HepG2 (cell line): ENCODE results near the gene CHD9. TPM values are rescaled to one million over a fixed set of nuclear protein-coding genes. Genes with fewer than 3 reads are reported as not detected.
A peak's percentile ranks its signal among the peaks of the same experiment; 100 is the strongest.

ENCODE experiments used
- ATAC-seq: fragments of 200-7000 bp; cut with Tn5 transposase; 3 replicates; pipeline ENCODE4 v1.9.1; 2020; ENCODE audit warnings: mild to moderate bottlenecking, moderate library complexity
- BruUV-seq: library from RNA; stranded (reverse); fragments of 400-500 nt; replicated peaks from 2 replicates; lab custom pipeline; 2021; lab: Mats Ljungman, UMichigan
- CTCF ChIA-PET: fragments of 300-600 bp; formaldehyde crosslinking; extraction: SDS; loops from one replicate; lab custom pipeline; 2021; ENCODE audit warnings: low total read pairs, inconsistent platforms, low intra/inter-chr PET ratio; lab: Yijun Ruan, JAX
- POLR2A ChIA-PET: fragments of 350-600 bp; sonication (Branson Sonifier 250); formaldehyde crosslinking; loops from one replicate; lab custom pipeline; 2020; ENCODE audit warnings: antibody characterized with exemption, inconsistent platforms; lab: Yijun Ruan, JAX
- DNase-seq: peaks from one replicate; pipeline ENCODE4 v3.0.0-alpha.2; 2015; ENCODE audit warnings: low spot score
- FAIRE-seq: peaks from 3 replicates; lab custom pipeline; 2011; peaks lifted over from hg19 to GRCh38; lab: Jason Lieb, UNC
- H2AFZ ChIP-seq: one replicate; pipeline ENCODE4 v1.6.1; 2011; ENCODE audit warnings: low read length, inconsistent platforms
- H3K27ac ChIP-seq: fragments of 300-600 bp; 3 replicates; pipeline ENCODE4 v1.8.0; 2011; ENCODE audit warnings: mixed run types, mild to moderate bottlenecking, mixed read lengths, low read length, inconsistent platforms; ENCODE audit not compliant: insufficient read depth; ENCODE audit errors: extremely low read length
- H3K27me3 ChIP-seq, 2 experiments: fragments of 200-600 bp in 1 of 2; 2 replicates in 1 of 2; 3 replicates in 1 of 2; pipeline versions ENCODE4 v1.6.0 to v1.8.0; 2011; ENCODE audit warnings: low read length in 2 of 2, mild to moderate bottlenecking in 2 of 2, moderate library complexity in 2 of 2, inconsistent platforms in 1 of 2; ENCODE audit not compliant: insufficient read depth in 2 of 2, control insufficient read depth in 1 of 2
- H3K36me3 ChIP-seq, 2 experiments: fragments of 200-600 bp in 1 of 2; replicated peaks in 1 of 2; 2 replicates in 1 of 2; 3 replicates in 1 of 2; pipeline versions ENCODE4 v1.5.1 to v1.8.0; 2011; ENCODE audit warnings: low read length in 2 of 2, inconsistent platforms in 1 of 2; ENCODE audit not compliant: insufficient read depth in 2 of 2, control insufficient read depth in 1 of 2
- H3K4me1 ChIP-seq: 2 replicates; pipeline ENCODE4 v1.5.1; 2012; ENCODE audit warnings: low read length, inconsistent platforms; ENCODE audit not compliant: insufficient read depth
- H3K4me2 ChIP-seq: 2 replicates; pipeline ENCODE4 v1.6.0; 2011; ENCODE audit warnings: low read depth, low read length, inconsistent platforms
- H3K4me3 ChIP-seq, 3 experiments: fragments of 200-600 bp in 1 of 3; sonication (generic), shearing (Covaris generic) in 1 of 3; replicated peaks in 1 of 3; 2 replicates each; pipeline ENCODE4 v1.5.1; 2011 to 2016; ENCODE audit warnings: low read length in 3 of 3, inconsistent platforms in 2 of 3, low read depth in 2 of 3, mild to moderate bottlenecking in 2 of 3, control low read depth in 1 of 3, mixed read lengths in 1 of 3; ENCODE audit not compliant: insufficient read depth in 1 of 3
- H3K79me2 ChIP-seq: one replicate; pipeline ENCODE4 v1.6.1; 2011; ENCODE audit warnings: low read length, inconsistent platforms; ENCODE audit not compliant: insufficient read depth
- H3K9ac ChIP-seq: 2 replicates; pipeline ENCODE4 v1.6.0; 2011; ENCODE audit warnings: mild to moderate bottlenecking, low read depth, low read length, inconsistent platforms; ENCODE audit not compliant: insufficient read depth
- H3K9me3 ChIP-seq: 2 replicates; pipeline ENCODE4 v1.5.1; 2012; ENCODE audit warnings: mild to moderate bottlenecking, low read length
- H4K20me1 ChIP-seq: 2 replicates; pipeline ENCODE4 v1.6.0; 2011; ENCODE audit warnings: inconsistent platforms, mild to moderate bottlenecking, low read length, moderate library complexity; ENCODE audit not compliant: insufficient read depth
- THAP7 ChIP-seq: sonication (generic); formaldehyde crosslinking; IDR thresholded peaks from 2 replicates; pipeline ENCODE4 v1.8.1; 2023; ENCODE audit warnings: mild to moderate bottlenecking, missing genetic modification reagents
- YEATS4 ChIP-seq: sonication (generic); formaldehyde crosslinking; IDR thresholded peaks from 2 replicates; pipeline ENCODE4 v1.4.0; 2020; ENCODE audit warnings: missing genetic modification reagents, borderline replicate concordance
- ZFX ChIP-seq: sonication (generic); formaldehyde crosslinking; IDR thresholded peaks from 2 replicates; pipeline ENCODE4 v1.4.0; 2020; ENCODE audit warnings: mild to moderate bottlenecking, low read depth, missing genetic modification reagents, moderate library complexity
- ZNF550 ChIP-seq: sonication (generic); formaldehyde crosslinking; IDR thresholded peaks from 2 replicates; pipeline ENCODE4 v1.4.0; 2020; ENCODE audit warnings: mild to moderate bottlenecking, missing genetic modification reagents, borderline replicate concordance
- ZNF7 ChIP-seq: IDR thresholded peaks from 2 replicates; pipeline ENCODE4 v1.6.1; 2016; ENCODE audit warnings: missing biosample characterization, missing genetic modification reagents
- ZNF720 ChIP-seq: sonication (generic); formaldehyde crosslinking; IDR thresholded peaks from 2 replicates; pipeline ENCODE4 v1.4.0; 2020; ENCODE audit warnings: missing genetic modification reagents
- ZNF781 ChIP-seq: sonication (generic); formaldehyde crosslinking; IDR thresholded peaks from 2 replicates; pipeline ENCODE4 v1.5.1; 2020; ENCODE audit warnings: borderline replicate concordance, mild to moderate bottlenecking, missing genetic modification reagents; ENCODE audit errors: not compliant biosample characterization
- WGBS: methylation state at CpG from one replicate; pipeline ENCODE4 v1.1.6; 2017; ENCODE audit warnings: low lambda C conversion rate; 5-methylcytosine and 5-hydroxymethylcytosine counted together
- in situ Hi-C: cut with HindIII; loops from 2 replicates; pipeline ENCODE4 v1.10.0; 2017; ENCODE audit warnings: low pct_unique_long_range_greater_than_20kb; ENCODE audit not compliant: extremely low pct_ligation_motif_present
- intact Hi-C: fragments of 100-400 bp; cut with micrococcal nuclease; formaldehyde crosslinking; loops from one replicate; pipeline ENCODE4 v1.10.0; 2022; ENCODE audit not compliant: unreplicated experiment
- polyA plus RNA-seq, 8 experiments: library from polyadenylated mRNA; depleted of rRNA in 3 of 8; stranded (reverse) in 7 of 8; unstranded in 1 of 8; fragments of >200 nt; fragmentation: Illumina TruSeq in 4 of 8; extraction: Trizol in 4 of 8; gene quantifications; 2 replicates each; pipeline versions ENCODE4 v1.2.1 to v1.2.3, GENCODE V29; 2011 to 2016; ENCODE audit warnings: low read depth in 4 of 8, missing spikeins in 1 of 8, mixed read lengths in 1 of 8; ENCODE audit not compliant: insufficient read depth in 1 of 8
- total RNA-seq, 5 experiments: library from RNA; depleted of rRNA; stranded (reverse); fragments of >200 nt; fragmentation: Illumina TruSeq; extraction: Trizol; gene quantifications; 2 replicates each; pipeline ENCODE4 v1.2.3, GENCODE V29; 2016; ENCODE audit warnings: low read depth in 1 of 5
- TF ChIP-seq, protein P1 (sequence below): sonication (generic); formaldehyde crosslinking; IDR thresholded peaks from 2 replicates; pipeline ENCODE4 v1.5.1; 2020; ENCODE audit warnings: missing genetic modification reagents, mild to moderate bottlenecking, borderline replicate concordance

CHD9 gene
- total and polyA plus RNA-seq, 2 of the 13 experiments (the other 11 are each of a cell fraction or from before 2014, with no cell fraction given): 23.4 to 27.7 TPM

DNA sequence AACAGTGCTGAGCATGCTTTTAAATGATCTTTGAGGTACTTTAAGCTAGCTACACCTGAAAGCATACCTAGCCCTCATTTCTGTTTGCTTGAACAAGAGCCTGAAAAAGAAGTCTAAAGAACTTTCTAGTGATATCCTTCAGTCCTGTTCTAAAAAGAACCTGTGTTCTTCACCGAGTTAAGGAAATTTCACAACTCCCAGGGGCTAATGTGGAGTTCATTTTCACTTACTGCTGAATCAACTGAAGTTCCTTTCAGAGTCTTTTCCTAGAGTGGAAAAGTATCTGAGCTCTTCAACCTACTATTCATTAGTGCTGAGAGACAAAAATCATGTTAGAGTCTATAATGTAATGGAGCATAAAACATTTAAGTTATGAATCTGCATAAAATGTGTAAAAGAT, 66.9 kb downstream of the CHD9 start:
- DNase-seq (no peak), FAIRE-seq (no peak), ATAC-seq (no peak)
- TF ChIP-seq ZFX: no peak
- no peak for TF ChIP-seq YEATS4 (CRISPR knock-in tag)
- peak; percentile 37; the same call in 1 of the 2 replicates for TF ChIP-seq ZNF7 (CRISPR knock-in tag)
- TF ChIP-seq, protein P1, sequence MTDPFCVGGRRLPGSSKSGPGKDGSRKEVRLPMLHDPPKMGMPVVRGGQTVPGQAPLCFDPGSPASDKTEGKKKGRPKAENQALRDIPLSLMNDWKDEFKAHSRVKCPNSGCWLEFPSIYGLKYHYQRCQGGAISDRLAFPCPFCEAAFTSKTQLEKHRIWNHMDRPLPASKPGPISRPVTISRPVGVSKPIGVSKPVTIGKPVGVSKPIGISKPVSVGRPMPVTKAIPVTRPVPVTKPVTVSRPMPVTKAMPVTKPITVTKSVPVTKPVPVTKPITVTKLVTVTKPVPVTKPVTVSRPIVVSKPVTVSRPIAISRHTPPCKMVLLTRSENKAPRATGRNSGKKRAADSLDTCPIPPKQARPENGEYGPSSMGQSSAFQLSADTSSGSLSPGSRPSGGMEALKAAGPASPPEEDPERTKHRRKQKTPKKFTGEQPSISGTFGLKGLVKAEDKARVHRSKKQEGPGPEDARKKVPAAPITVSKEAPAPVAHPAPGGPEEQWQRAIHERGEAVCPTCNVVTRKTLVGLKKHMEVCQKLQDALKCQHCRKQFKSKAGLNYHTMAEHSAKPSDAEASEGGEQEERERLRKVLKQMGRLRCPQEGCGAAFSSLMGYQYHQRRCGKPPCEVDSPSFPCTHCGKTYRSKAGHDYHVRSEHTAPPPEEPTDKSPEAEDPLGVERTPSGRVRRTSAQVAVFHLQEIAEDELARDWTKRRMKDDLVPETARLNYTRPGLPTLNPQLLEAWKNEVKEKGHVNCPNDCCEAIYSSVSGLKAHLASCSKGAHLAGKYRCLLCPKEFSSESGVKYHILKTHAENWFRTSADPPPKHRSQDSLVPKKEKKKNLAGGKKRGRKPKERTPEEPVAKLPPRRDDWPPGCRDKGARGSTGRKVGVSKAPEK (CRISPR knock-in tag): no peak
- CTCF ChIA-PET: no interaction called here
- H3K4me3 ChIP-seq: no peak overlapping the region
- H3K27me3 ChIP-seq: no peaks in the 10 kb centered on the region
- no peaks in the 10 kb centered on the region for H4K20me1 ChIP-seq
- intact Hi-C loops: no loop called here
- 82% methylated on average over 1 of the region's 1 CpG for WGBS
- in situ Hi-C loops: loop anchor here (10.0 kb wide), 1 partner anchor 67 kb away; the partner anchor contains the start of genes CHD9 and CHD9NB
- H3K27ac ChIP-seq: no peak overlapping the region
- H3K9ac ChIP-seq: no peak overlapping the region
- H3K4me1 ChIP-seq: no peaks in the 10 kb centered on the region
- POLR2A ChIA-PET: interaction anchor here (1.3 kb wide), 1 partner anchor 8 kb away, joined by 6 read pairs; no protein-coding TSS in a partner anchor
- no peaks in the 10 kb centered on the region for H3K79me2 ChIP-seq
- no peaks in the 10 kb centered on the region for H3K36me3 ChIP-seq
- no TSS peak for BruUV-seq
- no peak overlapping the region for H2AFZ ChIP-seq
- no peak overlapping the region for H3K4me2 ChIP-seq
- no peaks in the 10 kb centered on the region for H3K9me3 ChIP-seq

GRCh38 chr16:53123747-53124146, 69.0 kb downstream of the CHD9 start:
- CTCF ChIA-PET: no interaction called here
- no peak overlapping the region for H3K4me3 ChIP-seq
- FAIRE-seq (no peak), ATAC-seq (no peak), DNase-seq (no peak)
- in situ Hi-C loops (loop anchor here (10.0 kb wide), 1 partner anchor 69 kb away; the partner anchor contains the start of genes CHD9 and CHD9NB), intact Hi-C loops (no loop called here)
- POLR2A ChIA-PET: no interaction called here
- H2AFZ ChIP-seq: no peak overlapping the region
- no peaks in the 10 kb centered on the region for H3K9me3 ChIP-seq
- H3K4me1 ChIP-seq: peaks cover 5% of the 10 kb centered on the region
- no peak overlapping the region for H3K4me2 ChIP-seq
- H3K27me3 ChIP-seq: no peaks in the 10 kb centered on the region
- H3K27ac ChIP-seq: no peak overlapping the region
- H3K36me3 ChIP-seq: no peaks in the 10 kb centered on the region
- no peaks in the 10 kb centered on the region for H3K79me2 ChIP-seq
- WGBS: 100% methylated on average over 3 of the region's 3 CpGs
- H4K20me1 ChIP-seq: no peaks in the 10 kb centered on the region
- no peak overlapping the region for H3K9ac ChIP-seq
- BruUV-seq: no TSS peak
- no peak for TF ChIP-seq ZNF550 (CRISPR knock-in tag)
- no peak for TF ChIP-seq ZNF781 (CRISPR knock-in tag)
- no peak for TF ChIP-seq ZNF720 (CRISPR knock-in tag)
- no peak for TF ChIP-seq THAP7 (CRISPR knock-in tag)
